Sigmoid colon (tissue), 4 donors: ENCODE measurements around the gene INPP5D.

Source experiments
- CTCF ChIP-seq, 4 experiments: fragments of 450-650 bp in 3 of 4; fragments of 200-600 bp in 1 of 4; IDR thresholded peaks; one replicate each; pipeline ENCODE4 v1.5.1; 2016 to 2019; ENCODE audit warnings: antibody characterized with exemption in 4 of 4, mild to moderate bottlenecking in 3 of 4, moderate library complexity in 2 of 4
- EP300 ChIP-seq, 4 donors: sonication (generic); formaldehyde crosslinking; IDR thresholded peaks; one replicate each; pipeline ENCODE4 v1.6.1; 2017; ENCODE audit warnings: antibody characterized with exemption in 4 of 4
- POLR2A ChIP-seq, 2 donors: fragments of 450-650 bp; IDR thresholded peaks; one replicate each; pipeline ENCODE4 v1.6.1; 2016; ENCODE audit warnings: antibody characterized with exemption in 2 of 2, mild to moderate bottlenecking in 2 of 2, moderate library complexity in 2 of 2
- POLR2AphosphoS5 ChIP-seq, 4 donors: sonication (generic); formaldehyde crosslinking; IDR thresholded peaks; one replicate each; pipeline ENCODE4 v1.6.1; 2017; ENCODE audit warnings: antibody characterized with exemption in 4 of 4

DNA sequence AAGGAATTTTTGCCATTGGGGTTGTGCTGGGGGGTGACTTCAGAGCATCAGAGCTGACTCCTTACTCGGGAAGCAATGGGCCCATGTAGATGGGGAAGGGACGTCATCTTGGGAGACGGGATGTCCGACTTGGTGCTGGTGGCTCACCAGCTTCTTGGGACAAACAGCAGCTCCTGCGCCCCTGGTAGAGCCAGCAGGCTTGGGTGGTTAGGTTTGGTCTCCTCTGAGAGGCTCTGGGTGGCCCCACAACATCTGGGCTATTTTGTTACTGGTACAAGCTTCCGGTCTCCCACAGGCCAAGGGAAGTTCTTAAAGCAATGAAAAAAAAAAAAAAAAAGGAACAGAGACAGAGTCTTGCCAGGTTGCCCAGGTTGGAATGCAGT, 48.9 kb upstream of the INPP5D start:
- TF ChIP-seq CTCF (IDR thresholded peaks at IDR 0.05): no peak
- TF ChIP-seq EP300 (IDR thresholded peaks at IDR 0.05): no peak
- TF ChIP-seq POLR2AphosphoS5 (IDR thresholded peaks at IDR 0.05): no peak
- no peak for TF ChIP-seq POLR2A (IDR thresholded peaks at IDR 0.05)
